Upper lobe of left lung (tissue), 6 donors: Measurements from ENCODE around the gene SNX17. TPM values are rescaled to one million over a fixed set of nuclear protein-coding genes. Genes with fewer than 3 reads are reported as not detected.

Source experiments
- ATAC-seq, 2 donors: fragments of 200-7000 bp; cut with Tn5 transposase; one replicate each; pipeline ENCODE4 v1.9.1; 2022; ENCODE audit warnings: mild to moderate bottlenecking in 2 of 2, moderate library complexity in 2 of 2; ENCODE audit not compliant: low FRiP score in 2 of 2
- DNase-seq, 2 donors: peaks; one replicate each; pipeline ENCODE4 v3.0.0-alpha.2; 2019 to 2020
- H3K27ac ChIP-seq, 4 donors: fragments of 200-600 bp; sonication (generic); one replicate each; pipeline ENCODE4 v1.5.1; 2016 to 2019
- H3K27me3 ChIP-seq, 4 donors: fragments of 200-600 bp; sonication (generic); one replicate each; pipeline ENCODE4 v1.5.1; 2017 to 2019
- H3K36me3 ChIP-seq, 4 donors: fragments of 200-600 bp; sonication (generic); one replicate each; pipeline ENCODE4 v1.5.1; 2016 to 2019
- H3K4me1 ChIP-seq, 4 donors: fragments of 200-600 bp; sonication (generic); one replicate each; pipeline ENCODE4 v1.5.1; 2018 to 2019
- H3K4me3 ChIP-seq, 4 donors: fragments of 200-600 bp; sonication (generic); one replicate each; pipeline ENCODE4 v1.5.1; 2017 to 2019; ENCODE audit warnings: mild to moderate bottlenecking in 2 of 4, moderate library complexity in 1 of 4
- H3K9me3 ChIP-seq, 4 donors: fragments of 200-600 bp; sonication (generic); one replicate each; pipeline ENCODE4 v1.5.1; 2018 to 2019
- EP300 ChIP-seq, 4 donors: sonication (generic); formaldehyde crosslinking; IDR thresholded peaks; one replicate each; pipeline ENCODE4 v1.5.1; 2017; ENCODE audit warnings: antibody characterized with exemption in 4 of 4, control low read depth in 2 of 4
- POLR2A ChIP-seq, 4 donors: fragments of 450-650 bp; IDR thresholded peaks; one replicate each; pipeline ENCODE4 v1.5.1; 2016 to 2017; ENCODE audit warnings: antibody characterized with exemption in 4 of 4, mild to moderate bottlenecking in 2 of 4
- POLR2AphosphoS5 ChIP-seq, 2 donors: sonication (generic); formaldehyde crosslinking; IDR thresholded peaks; one replicate each; pipeline ENCODE4 v1.5.1; 2017; ENCODE audit warnings: antibody characterized with exemption in 2 of 2
- WGBS, 2 donors: methylation state at CpG; one replicate each; pipeline ENCODE4 v1.1.5; 2017 to 2018; 5-methylcytosine and 5-hydroxymethylcytosine counted together
- total RNA-seq, 6 donors: library from RNA; depleted of rRNA in 4 of 6; stranded (reverse); fragments of >200 nt in 4 of 6; gene quantifications; one replicate each; pipeline versions ENCODE4 v1.1.0 to v1.2.1, GENCODE V29; 2016 to 2021
- TF ChIP-seq, protein P1 (sequence below), 6 experiments: fragments of 450-650 bp in 4 of 6; fragments of 200-600 bp in 2 of 6; sonication (generic) in 2 of 6; IDR thresholded peaks; one replicate each; pipeline ENCODE4 v1.5.1; 2016 to 2019; ENCODE audit warnings: antibody characterized with exemption in 6 of 6
- donor health status: DM: no; HTN: no; CAD: no; lungs with moderate emphysema.
- donor health status: DM: no; HTN: yes; CAD: no; lungs with severe emphysema.

SNX17 gene
- total RNA-seq, 6 donors from 2014 or later, result 69.1 to 142 (median 113) TPM

- Histone ChIP-seq H3K27me3 (no peaks in the 10 kb centered on the region), H3K9me3 (no peaks in the 10 kb centered on the region), H3K36me3 (peaks cover 0 to 10% (median 1%) of the 10 kb centered on the region in 4 donors), H3K4me3 (no peak overlapping the region), H3K27ac (no peak overlapping the region), H3K4me1 (peaks cover 0 to 4% (median 0%) of the 10 kb centered on the region in 4 donors)
- no peak for DNase-seq
- TF ChIP-seq POLR2AphosphoS5 (IDR thresholded peaks at IDR 0.05) (no peak), EP300 (IDR thresholded peaks at IDR 0.05) (no peak), POLR2A (IDR thresholded peaks at IDR 0.05) (no peak)
- TF ChIP-seq, protein P1, sequence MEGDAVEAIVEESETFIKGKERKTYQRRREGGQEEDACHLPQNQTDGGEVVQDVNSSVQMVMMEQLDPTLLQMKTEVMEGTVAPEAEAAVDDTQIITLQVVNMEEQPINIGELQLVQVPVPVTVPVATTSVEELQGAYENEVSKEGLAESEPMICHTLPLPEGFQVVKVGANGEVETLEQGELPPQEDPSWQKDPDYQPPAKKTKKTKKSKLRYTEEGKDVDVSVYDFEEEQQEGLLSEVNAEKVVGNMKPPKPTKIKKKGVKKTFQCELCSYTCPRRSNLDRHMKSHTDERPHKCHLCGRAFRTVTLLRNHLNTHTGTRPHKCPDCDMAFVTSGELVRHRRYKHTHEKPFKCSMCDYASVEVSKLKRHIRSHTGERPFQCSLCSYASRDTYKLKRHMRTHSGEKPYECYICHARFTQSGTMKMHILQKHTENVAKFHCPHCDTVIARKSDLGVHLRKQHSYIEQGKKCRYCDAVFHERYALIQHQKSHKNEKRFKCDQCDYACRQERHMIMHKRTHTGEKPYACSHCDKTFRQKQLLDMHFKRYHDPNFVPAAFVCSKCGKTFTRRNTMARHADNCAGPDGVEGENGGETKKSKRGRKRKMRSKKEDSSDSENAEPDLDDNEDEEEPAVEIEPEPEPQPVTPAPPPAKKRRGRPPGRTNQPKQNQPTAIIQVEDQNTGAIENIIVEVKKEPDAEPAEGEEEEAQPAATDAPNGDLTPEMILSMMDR (IDR thresholded peaks at IDR 0.05), result no peak
- ATAC-seq, result no peak
- WGBS, 2 donors, result 92 to 97% methylated on average over 2 of the region's 2 CpGs
Measured at GRCh38 chr2:27400348-27401135, 30.1 kb downstream of the SNX17 start.

DNA sequence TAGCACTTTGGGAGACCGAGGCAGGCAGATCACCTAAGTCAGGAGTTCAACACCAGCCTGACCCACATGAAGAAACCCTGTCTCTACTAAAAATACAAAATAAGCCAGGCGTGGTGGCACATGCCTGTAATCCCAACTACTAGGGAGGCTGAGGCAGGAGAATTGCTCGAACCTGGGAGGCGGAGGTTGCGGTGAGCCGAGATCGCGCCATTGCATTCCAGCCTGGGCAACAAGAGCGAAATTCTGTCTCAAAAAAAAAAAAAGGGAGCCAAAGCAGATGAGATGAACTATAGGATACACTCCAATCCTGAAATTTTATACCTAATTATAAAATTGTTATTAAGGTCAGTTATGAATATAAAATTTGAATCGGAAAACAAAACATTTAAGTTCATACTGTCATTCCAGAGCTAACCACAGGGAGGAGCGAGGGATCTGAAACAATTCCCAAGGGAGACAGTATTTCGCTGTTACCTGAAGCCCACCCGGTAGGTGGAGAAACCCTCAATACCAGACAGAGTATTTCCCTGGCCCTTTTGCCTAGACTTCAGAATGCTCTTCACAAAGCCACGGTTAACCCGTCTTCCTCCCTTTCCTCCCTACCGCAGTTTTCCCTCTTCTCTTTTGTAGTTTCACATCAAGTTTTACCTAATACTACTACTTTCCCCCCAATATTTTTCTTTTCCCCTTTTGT, 37.5 kb downstream of the SNX17 start:
- Histone ChIP-seq H3K27ac (peak overlapping the region in 1 of 4 donors; percentile 93), H3K9me3 (no peaks in the 10 kb centered on the region), H3K4me1 (peaks cover 21 to 31% (median 23%) of the 10 kb centered on the region in 4 donors), H3K4me3 (peak overlapping the region in 3 of 4 donors; percentile 74 to 99 (median 87)), H3K27me3 (no peaks in the 10 kb centered on the region), H3K36me3 (peaks cover 0 to 17% (median 1%) of the 10 kb centered on the region in 4 donors)
- no peak for ATAC-seq
- TF ChIP-seq POLR2A (IDR thresholded peaks at IDR 0.05) (no peak), POLR2AphosphoS5 (IDR thresholded peaks at IDR 0.05) (no peak), EP300 (IDR thresholded peaks at IDR 0.05) (no peak)
- TF ChIP-seq, protein P1 (IDR thresholded peaks at IDR 0.05), result peak; percentile 19 to 51 (median 46)
- DNase-seq, result no peak
- WGBS, 2 donors, result 56% methylated on average over 16 of the region's 16 CpGs

DNA sequence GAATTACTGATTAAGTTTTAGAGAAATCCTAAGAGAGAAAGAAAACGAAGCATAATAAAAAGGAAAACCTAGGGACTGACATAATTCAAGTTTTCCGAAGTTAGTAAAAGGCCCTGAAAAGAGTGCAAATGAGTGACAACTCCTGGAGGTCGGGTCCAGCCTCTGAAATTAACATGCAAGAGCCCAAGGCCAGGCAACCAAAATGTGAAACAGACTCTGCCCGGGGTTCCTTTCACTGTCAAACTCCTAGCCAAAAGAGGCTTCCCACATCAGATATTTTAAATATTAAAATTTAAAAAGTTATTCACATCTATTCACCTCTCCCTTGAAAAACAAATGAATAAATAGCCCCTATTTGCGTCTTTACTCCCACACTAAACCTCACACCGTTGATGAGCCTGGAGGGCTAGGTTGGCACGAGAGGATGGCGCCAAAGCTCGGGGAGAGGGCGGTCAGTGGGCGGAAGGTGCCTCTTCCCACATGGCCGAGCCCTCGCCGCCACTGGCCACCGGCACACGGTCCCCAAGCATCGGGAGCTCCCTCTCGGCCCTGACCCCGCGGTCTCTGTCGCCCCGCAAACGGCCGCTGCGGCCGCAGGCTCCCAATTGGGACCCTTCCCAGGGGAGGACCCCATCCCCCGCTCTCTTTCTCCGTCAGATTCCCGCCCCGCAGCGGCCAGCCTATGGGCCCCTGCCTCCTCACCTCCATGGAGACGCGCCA, 38.3 kb downstream of the SNX17 start:
- peak overlapping the region; percentile 74 to 99 (median 93) for H3K4me3 ChIP-seq
- no peaks in the 10 kb centered on the region for H3K9me3 ChIP-seq
- peak; percentile 57 to 66 for ATAC-seq
- peak in 1 of 2 donors; percentile 26 for DNase-seq
- 0 to 1% methylated on average over 16 to 18 of the region's 33 CpGs for WGBS, 2 donors
- peaks cover 0 to 17% (median 1%) of the 10 kb centered on the region in 4 donors for H3K36me3 ChIP-seq
- H3K4me1 ChIP-seq, result peaks cover 21 to 31% (median 23%) of the 10 kb centered on the region in 4 donors
- TF ChIP-seq POLR2A (IDR thresholded peaks at IDR 0.05) (no peak), POLR2AphosphoS5 (IDR thresholded peaks at IDR 0.05) (no peak), EP300 (IDR thresholded peaks at IDR 0.05) (no peak)
- TF ChIP-seq, protein P1 (IDR thresholded peaks at IDR 0.05), result no peak
- no peaks in the 10 kb centered on the region for H3K27me3 ChIP-seq
- H3K27ac ChIP-seq, result peak overlapping the region; percentile 83 to 93 (median 87)

- peak; percentile 95 to 100 for DNase-seq
- peaks cover 21 to 31% (median 23%) of the 10 kb centered on the region in 4 donors for H3K4me1 ChIP-seq
- H3K27ac ChIP-seq, result peak within 1 kb of the TSS; percentile 83 to 93 (median 87)
- H3K27me3 ChIP-seq, result no peaks in the 10 kb centered on the region
- H3K9me3 ChIP-seq, result no peaks in the 10 kb centered on the region
- TF ChIP-seq, protein P1 (IDR thresholded peaks at IDR 0.05), result peak in 4 of 6 experiments; percentile 13 to 46 (median 36)
- TF ChIP-seq POLR2A (IDR thresholded peaks at IDR 0.05), result peak in 3 of 4 donors; percentile 29 to 81 (median 34)
- TF ChIP-seq EP300 (IDR thresholded peaks at IDR 0.05), result peak in 1 of 4 donors; percentile 32
- peak; percentile 79 to 87 for TF ChIP-seq POLR2AphosphoS5 (IDR thresholded peaks at IDR 0.05)
- peaks cover 0 to 13% (median 1%) of the 10 kb centered on the region in 4 donors for H3K36me3 ChIP-seq
- WGBS, 2 donors, result 1 to 2% methylated on average over 18 to 64 of the region's 82 CpGs
- peak within 1 kb of the TSS; percentile 74 to 99 (median 93) for H3K4me3 ChIP-seq
- peak; percentile 99 to 100 for ATAC-seq
Measured at GRCh38 chr2:27409321-27410073, 39.1 kb downstream of the SNX17 start, which contains the start of gene PPM1G. TSS of gene PPM1G (minus strand) at chr2:27409591. CDS start at chr2:27409422, 169 bp downstream.
